GM18870 (cell line): ENCODE measurements around the gene RMC1.
"Not testable (repeated sequence)": the region's sequence is repeated elsewhere in the genome, so short reads cannot be mapped to it uniquely, and the experiment has no call there.

ENCODE experiments used
- ATAC-seq: cut with Tn5 transposase; IDR thresholded peaks from one replicate; pipeline ENCODE4 v1.9.1; 2021; ENCODE audit warnings: moderate library complexity; ENCODE audit not compliant: unreplicated experiment

The RMC1 gene

GRCh38 chr18:23556145-23556780, 53.0 kb downstream of the RMC1 start:
- no peak for ATAC-seq

GRCh38 chr18:23557511-23557910, 54.2 kb downstream of the RMC1 start:
- ATAC-seq: not testable (repeated sequence)

- ATAC-seq: no peak
Observed at GRCh38 chr18:23560186-23560585, 56.9 kb downstream of the RMC1 start.

GRCh38 chr18:23563377-23564043, 60.2 kb downstream of the RMC1 start:
- ATAC-seq: no peak

DNA sequence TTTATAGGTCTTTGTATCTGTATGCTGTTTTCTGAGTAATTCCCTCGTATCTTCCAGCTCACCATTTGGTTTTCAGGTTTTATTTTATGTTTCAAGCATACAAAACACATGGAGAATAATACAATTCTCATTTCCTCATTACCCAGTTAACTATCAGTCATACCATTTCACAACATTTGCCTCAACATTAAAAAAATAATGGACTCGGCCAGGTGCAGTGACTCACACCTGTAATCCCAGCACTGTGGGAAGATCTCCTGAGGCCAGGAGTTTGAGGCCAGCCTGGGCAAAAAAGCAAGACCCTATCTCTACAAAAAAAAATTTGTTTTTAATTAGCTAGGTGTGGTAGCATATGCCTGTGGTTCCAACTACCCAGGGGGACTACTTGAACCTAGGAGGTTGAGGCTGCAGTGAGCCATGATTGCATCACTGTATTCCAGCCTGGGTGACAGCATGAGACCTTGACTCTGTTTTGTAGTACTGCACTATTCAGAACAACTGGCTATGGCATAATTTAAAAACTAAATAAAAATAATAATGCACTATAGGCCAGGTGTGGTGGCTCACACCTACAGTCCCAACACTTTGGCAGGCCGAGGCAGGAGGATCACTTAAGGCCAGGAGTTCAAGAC, 62.7 kb downstream of the RMC1 start:
- ATAC-seq: no peak

DNA sequence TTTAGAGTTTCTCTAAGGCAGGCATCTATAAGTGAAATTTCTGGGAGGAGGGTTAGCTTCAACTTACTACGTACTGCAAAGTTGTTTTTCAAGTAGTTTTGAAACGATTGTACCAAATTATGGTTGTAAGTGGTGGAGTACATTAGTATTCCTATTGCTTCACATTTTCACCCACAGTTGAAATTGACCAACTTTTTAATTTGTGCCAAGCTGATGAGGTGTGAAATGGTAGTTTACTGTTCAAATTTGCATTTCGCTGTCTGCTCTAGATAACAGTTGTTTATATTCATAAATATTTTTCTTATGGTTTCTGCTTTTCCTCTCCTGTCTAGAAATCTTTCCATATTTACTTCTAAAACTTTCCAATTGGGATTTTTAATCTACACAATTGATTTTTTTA, 64.4 kb downstream of the RMC1 start:
- no peak for ATAC-seq

- ATAC-seq: no peak
Observed at GRCh38 chr18:23568281-23569138, 65.2 kb downstream of the RMC1 start.

GRCh38 chr18:23569299-23570063, 66.2 kb downstream of the RMC1 start:
- ATAC-seq: no peak

GRCh38 chr18:23570912-23571504, 67.7 kb downstream of the RMC1 start:
- ATAC-seq: no peak

DNA sequence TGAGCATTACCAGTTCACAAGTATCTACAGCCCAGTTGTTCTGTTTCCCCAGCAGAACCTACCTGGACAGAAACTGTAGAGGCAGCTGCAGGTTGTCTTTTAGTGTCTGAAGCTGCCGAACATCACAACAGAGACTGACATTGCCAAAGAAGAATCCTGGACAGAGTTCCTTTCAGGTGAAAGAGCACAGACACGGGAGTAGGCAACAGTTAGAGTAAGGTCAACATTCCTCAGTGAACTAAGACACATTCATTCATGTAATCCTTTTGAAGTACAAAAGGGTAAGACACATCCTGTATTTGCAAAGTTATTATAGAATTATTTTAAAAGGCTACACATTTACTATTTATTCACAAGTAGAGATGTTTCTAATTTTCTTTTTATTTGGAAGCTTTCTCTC, 68.7 kb downstream of the RMC1 start:
- ATAC-seq: no peak

DNA sequence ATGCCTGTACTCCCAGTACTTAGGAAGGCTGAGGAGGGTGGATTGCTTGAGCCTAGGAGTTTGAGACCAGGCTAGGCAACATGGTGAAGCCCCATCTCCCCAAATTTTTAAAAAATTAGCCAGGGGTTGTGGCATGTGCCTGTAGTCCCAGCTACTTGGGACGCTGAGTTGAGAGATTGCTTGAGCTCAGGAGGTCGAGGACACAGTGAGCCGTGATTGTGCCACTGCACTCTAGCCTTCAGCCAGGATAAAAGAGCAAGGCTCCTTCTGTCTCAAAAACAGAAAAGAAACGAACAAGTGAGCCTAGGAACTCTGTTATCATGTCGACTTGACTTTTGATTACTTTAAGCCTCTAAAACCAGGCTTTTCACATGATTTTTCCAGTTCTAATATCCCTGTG, 69.3 kb downstream of the RMC1 start:
- ATAC-seq: no peak

- no peak for ATAC-seq
Observed at GRCh38 chr18:23573020-23573419, 69.7 kb downstream of the RMC1 start.

- no peak for ATAC-seq
Observed at GRCh38 chr18:23573626-23574431, 70.5 kb downstream of the RMC1 start.

DNA sequence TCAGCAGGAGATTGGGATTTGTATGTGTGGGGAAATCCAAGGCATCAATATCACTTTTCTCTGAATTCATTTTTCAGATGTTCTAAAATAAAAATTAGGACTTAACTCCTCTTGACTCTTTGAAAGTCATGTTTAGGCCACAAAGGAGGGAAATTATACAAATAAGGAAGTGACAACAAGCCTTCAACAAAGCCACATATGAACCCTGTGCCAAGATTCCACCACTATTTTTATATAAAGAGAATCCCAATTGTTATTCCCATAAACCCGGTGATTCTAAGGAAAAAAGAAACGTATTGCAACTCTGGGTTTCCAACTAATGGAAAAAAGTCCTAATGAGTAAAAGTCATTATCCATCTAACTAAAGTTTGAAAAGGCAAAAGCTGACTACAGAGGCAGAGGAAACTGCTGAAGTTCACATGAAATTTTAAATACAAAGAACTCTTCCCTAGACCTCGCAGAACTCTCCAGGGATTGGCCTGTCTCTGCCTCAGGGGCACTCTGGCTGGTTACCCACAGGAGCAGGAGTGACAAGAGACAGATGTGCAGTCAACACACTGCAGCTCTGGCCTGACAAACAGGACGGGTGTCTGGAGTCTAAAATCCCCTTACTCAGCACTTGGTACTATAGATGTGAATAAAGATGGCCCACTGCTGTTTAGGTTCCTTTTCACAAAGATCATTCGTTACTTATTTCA, 71.4 kb downstream of the RMC1 start:
- no peak for ATAC-seq

GRCh38 chr18:23575309-23575651, 72.0 kb downstream of the RMC1 start:
- no peak for ATAC-seq

GRCh38 chr18:23577521-23577920, 74.2 kb downstream of the RMC1 start:
- not testable (repeated sequence) for ATAC-seq

DNA sequence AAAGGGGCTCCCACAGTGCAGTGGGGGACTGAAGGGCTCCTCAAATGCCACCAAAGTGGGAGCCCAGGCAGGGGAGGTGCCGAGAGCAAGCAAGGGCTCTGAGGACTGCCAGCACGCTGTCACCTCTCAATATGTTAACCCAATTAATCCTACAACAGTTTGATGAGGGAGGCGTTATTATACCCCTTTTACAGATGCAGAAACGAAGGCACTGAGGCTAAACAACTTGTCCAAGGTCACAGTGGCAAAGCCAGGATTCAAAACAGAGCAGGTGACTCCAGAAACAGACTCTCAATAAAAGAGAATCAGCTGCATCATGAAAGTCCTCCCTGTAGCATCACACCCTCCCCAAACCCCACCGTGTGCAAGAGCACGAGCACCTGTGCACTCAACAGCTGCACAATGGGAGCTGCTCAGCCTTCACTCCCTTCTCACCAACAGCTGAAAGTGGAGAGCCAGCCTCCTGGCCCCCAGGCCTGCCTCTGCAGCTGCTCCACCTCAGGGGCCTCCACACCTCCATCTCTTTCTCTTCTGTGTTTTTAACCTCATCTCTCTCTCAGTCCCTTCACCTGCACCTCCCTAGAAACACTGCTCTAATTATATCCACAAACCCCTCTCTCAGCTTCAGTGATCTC, 74.9 kb downstream of the RMC1 start:
- ATAC-seq: no peak

- no peak for ATAC-seq
Observed at GRCh38 chr18:23578891-23579653, 75.8 kb downstream of the RMC1 start.
